Naive thymus-derived CD8-positive, alpha-beta T cell (primary cell): ENCODE results near the gene SETD5. TPM values are rescaled to one million over a fixed set of nuclear protein-coding genes. Genes with fewer than 3 reads are reported as not detected.

ENCODE experiments used
- ATAC-seq, 2 donors: fragments of 150-1000 bp; cut with Tn5 transposase in 1 of 2; sonication (Bioruptor Pico), chemical (Tn5 transposase) in 1 of 2; 1 replicate in 1 of 2; 2 replicates in 1 of 2; pipeline ENCODE4 v1.10.0; 2021; ENCODE audit warnings: mild to moderate bottlenecking in 2 of 2, moderate library complexity in 2 of 2
- POLR2A ChIA-PET: fragments of 350-600 bp; sonication (Branson Sonifier 250); formaldehyde crosslinking; loops from one replicate; lab custom pipeline; 2021; ENCODE audit warnings: antibody characterized with exemption; lab: Charles Lee
- DNase-seq, 10 donors: peaks; one replicate each; pipeline versions ENCODE4 v3.0.0 to v3.0.0-alpha.2; 2020 to 2022
- H3K27ac Mint-ChIP-seq, 10 donors: one replicate each; pipeline ENCODE4 v1.8.0; 2020 to 2022; ENCODE audit warnings: mild to moderate bottlenecking in 10 of 10, mixed read lengths in 10 of 10, moderate library complexity in 4 of 10, inconsistent platforms in 1 of 10
- H3K27me3 Mint-ChIP-seq, 5 donors: one replicate each; pipeline ENCODE4 v1.8.0; 2021 to 2022; ENCODE audit warnings: mixed read lengths in 5 of 5
- H3K36me3 Mint-ChIP-seq, 3 donors: one replicate each; pipeline ENCODE4 v1.8.0; 2020 to 2022; ENCODE audit warnings: mixed read lengths in 3 of 3, mild to moderate bottlenecking in 2 of 3, inconsistent platforms in 1 of 3
- H3K4me1 Mint-ChIP-seq, 4 donors: one replicate each; pipeline ENCODE4 v1.8.0; 2021 to 2022; ENCODE audit warnings: mixed read lengths in 4 of 4
- H3K4me3 Mint-ChIP-seq, 10 donors: one replicate each; pipeline ENCODE4 v1.8.0; 2020 to 2022; ENCODE audit warnings: mild to moderate bottlenecking in 10 of 10, mixed read lengths in 10 of 10, moderate library complexity in 6 of 10, inconsistent platforms in 1 of 10
- H3K9me3 Mint-ChIP-seq, 9 donors: one replicate each; pipeline ENCODE4 v1.8.0; 2020 to 2022; ENCODE audit warnings: mixed read lengths in 9 of 9, mild to moderate bottlenecking in 3 of 9, inconsistent platforms in 1 of 9, moderate library complexity in 1 of 9
- polyA plus RNA-seq, 3 donors: library from polyadenylated mRNA; unstranded; fragments of 300-500 nt; fragmentation: Illumina TruSeq; gene quantifications; one replicate each; pipeline ENCODE4 v1.2.3, GENCODE V29; 2021
- total RNA-seq, 8 experiments: library from RNA in 2 of 8; stranded (reverse) in 2 of 8; gene quantifications; one replicate each; pipeline ENCODE4 v1.2.3 and lab custom pipeline; 2021 to 2026

Gene SETD5
- total and polyA plus RNA-seq, 5 experiments from 2014 or later: 16.0 to 146 (median 43.0) TPM

DNA sequence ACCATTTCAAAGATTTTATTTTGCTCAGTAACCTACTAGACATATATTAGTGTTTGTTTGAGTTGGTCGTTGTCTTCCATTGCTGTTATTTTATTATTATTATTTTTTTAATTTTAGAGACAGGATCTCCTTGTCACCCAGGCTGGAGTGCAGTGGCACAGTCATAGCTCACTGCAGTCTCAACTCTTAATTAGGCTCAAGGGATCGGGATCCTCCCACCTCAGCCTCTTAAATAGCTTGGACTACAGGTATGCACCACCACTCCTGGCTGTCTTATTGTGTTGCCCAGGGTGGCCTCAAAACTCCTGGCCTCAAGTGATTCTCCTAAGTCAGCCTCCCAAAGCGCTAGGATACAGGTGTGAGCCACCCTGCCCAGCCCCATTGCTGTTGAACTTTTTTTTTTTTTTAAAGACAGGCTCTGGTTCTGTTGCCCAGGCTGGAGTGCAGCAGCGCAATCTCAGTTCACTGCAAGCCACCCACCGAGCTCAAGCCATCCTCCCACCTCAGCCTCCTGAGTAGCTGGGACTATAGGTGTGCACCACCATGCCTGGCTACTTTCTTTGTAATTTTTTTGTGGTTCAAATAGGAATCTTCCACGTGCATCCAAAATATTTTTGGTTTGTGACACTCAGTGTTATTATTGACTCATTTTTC, 18.2 kb downstream of the SETD5 start:
- peaks cover 21 to 74% (median 58%) of the 10 kb centered on the region in 4 donors for H3K4me1 Mint-ChIP-seq
- no peaks in the 10 kb centered on the region for H3K9me3 Mint-ChIP-seq
- DNase-seq (no peak), ATAC-seq (no peak)
- no peak overlapping the region for H3K4me3 Mint-ChIP-seq
- H3K27ac Mint-ChIP-seq: peak overlapping the region in 6 of 10 donors; percentile 3 to 52 (median 30)
- H3K36me3 Mint-ChIP-seq: peaks cover 0 to 19% (median 3%) of the 10 kb centered on the region in 3 donors
- POLR2A ChIA-PET: interaction anchor here (1.0 to 1.4 kb wide), 2 partner anchors 19 to 32 kb away, joined by 3 to 5 read pairs; no protein-coding TSS in a partner anchor
- no peaks in the 10 kb centered on the region for H3K27me3 Mint-ChIP-seq

DNA sequence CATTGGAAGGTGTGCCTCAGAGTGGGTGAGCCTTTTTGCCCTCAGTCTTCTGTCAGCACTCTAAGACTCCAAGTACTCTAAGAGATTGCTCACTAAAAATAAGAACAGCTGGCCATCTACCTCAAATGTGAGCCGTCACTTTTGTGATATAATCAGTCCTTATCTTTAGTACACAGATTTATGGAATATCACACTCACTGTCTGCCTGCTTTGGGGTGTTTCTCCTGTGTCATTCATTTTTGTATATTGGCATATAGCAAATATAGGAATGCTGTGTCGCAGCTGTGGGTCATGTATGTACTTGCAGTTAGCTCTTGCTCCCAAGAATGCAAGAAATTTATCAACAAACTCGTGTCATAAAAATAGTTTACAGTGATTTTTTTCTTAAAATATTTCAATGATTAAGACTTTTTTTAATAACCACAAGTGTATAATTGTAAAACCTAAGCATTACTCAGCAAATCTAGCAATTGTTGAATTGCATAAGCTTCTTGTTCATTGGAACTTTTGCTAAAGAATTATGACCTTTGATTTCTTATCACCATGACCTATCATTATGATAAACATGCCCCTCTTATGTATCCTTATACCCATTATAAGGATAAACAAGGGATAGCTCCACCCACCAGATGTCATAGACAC, 18.8 kb downstream of the SETD5 start:
- ATAC-seq (no peak), DNase-seq (no peak)
- Mint-ChIP-seq H3K4me3 (no peak overlapping the region), H3K27me3 (no peaks in the 10 kb centered on the region), H3K36me3 (peaks cover 0 to 23% (median 3%) of the 10 kb centered on the region in 3 donors), H3K27ac (peak overlapping the region in 6 of 10 donors; percentile 3 to 52 (median 30)), H3K9me3 (no peaks in the 10 kb centered on the region), H3K4me1 (peaks cover 25 to 74% (median 63%) of the 10 kb centered on the region in 4 donors)
- POLR2A ChIA-PET: interaction anchor here (0.6 to 1.5 kb wide), 5 partner anchors 18 to 53 kb away, joined by 3 to 5 read pairs (median 3); partner anchors contain the start of genes SETD5 and THUMPD3

DNA sequence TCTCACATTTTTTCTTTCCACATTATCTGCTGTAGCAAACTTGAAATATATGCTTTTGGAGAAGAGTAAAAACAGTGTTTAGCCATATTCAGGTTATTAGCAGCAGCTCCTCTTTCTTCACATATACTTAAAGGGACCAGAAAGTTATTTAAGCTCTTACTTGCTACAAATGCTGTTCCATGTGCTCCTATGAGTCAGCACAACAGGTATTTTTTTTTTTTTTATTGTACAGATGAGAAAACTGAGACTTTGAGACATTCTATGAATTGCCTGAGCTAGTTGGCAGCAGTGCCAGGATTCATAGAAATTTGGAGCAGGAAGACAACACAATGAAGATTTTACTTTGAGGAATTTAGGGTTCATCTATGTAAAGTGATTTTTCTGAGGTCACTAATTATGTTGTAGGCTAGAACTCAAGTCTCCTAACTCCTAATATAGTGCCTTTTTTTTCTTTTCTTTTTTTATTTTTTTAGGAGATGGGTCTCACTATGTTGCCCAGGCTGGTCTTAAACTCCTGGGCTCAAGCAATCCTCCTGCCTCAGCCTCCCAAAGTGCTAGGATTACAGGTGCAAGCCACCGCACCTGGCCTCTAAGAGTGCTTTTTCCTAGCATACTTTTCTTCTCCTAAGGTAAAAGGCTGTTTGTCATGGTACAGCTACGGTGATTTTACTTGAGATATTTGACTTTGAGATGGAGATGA, 23.6 kb downstream of the SETD5 start:
- Mint-ChIP-seq H3K4me1 (peaks cover 25 to 58% (median 51%) of the 10 kb centered on the region in 4 donors), H3K27ac (peak overlapping the region; percentile 42 to 91 (median 70)), H3K9me3 (no peaks in the 10 kb centered on the region), H3K27me3 (no peaks in the 10 kb centered on the region), H3K36me3 (peaks cover 0 to 42% (median 2%) of the 10 kb centered on the region in 3 donors), H3K4me3 (peak overlapping the region in 2 of 10 donors; percentile 10 to 15)
- ATAC-seq (no peak), DNase-seq (no peak)
- POLR2A ChIA-PET: interaction anchor here (2.1 kb wide), 1 partner anchor 24 kb away, joined by 14 read pairs; the partner anchor contains the start of gene SETD5

- H3K4me3 Mint-ChIP-seq: peak overlapping the region in 1 of 10 donors; percentile 0
- peaks cover 19 to 53% (median 39%) of the 10 kb centered on the region in 4 donors for H3K4me1 Mint-ChIP-seq
- H3K27ac Mint-ChIP-seq: peak overlapping the region; percentile 57 to 90 (median 74)
Measured at GRCh38 chr3:9422712-9423424, 25.5 kb downstream of the SETD5 start.

DNA sequence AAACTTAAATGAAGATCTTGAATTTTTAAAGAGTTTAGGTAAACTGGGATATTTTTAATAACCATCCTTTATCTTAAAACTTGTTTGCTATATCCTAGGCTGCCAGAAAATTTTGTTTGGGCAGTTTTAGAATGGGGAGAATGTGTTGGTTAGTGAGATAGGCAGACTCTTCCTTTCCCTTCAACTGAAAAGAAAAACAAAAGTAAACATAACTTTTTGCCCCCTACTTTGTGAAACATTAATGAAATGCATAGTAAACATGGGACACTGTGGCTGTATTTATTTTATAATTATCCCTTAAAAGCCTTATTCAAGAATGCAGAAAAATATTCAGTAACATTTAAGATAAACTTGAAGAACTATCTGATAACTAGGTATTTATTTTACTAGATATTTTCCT, 31.0 kb downstream of the SETD5 start:
- Mint-ChIP-seq H3K27me3 (no peaks in the 10 kb centered on the region), H3K9me3 (no peaks in the 10 kb centered on the region), H3K36me3 (peaks cover 5 to 87% (median 18%) of the 10 kb centered on the region in 3 donors), H3K4me1 (peaks cover 3 to 12% (median 6%) of the 10 kb centered on the region in 4 donors), H3K4me3 (no peak overlapping the region), H3K27ac (peak overlapping the region in 1 of 10 donors; percentile 40)
- DNase-seq: no peak
- ATAC-seq: no peak
- POLR2A ChIA-PET: interaction anchor here (1.0 kb wide), 1 partner anchor 32 kb away, joined by 5 read pairs; no protein-coding TSS in a partner anchor

More at GRCh38 chr3:9422712-9423424, 25.5 kb downstream of the SETD5 start:
- DNase-seq (peak in 3 of 10 donors; percentile 38 to 45 (median 41)), ATAC-seq (peak; percentile 77 to 80)
- no peaks in the 10 kb centered on the region for H3K27me3 Mint-ChIP-seq
- peaks cover 0 to 51% (median 2%) of the 10 kb centered on the region in 3 donors for H3K36me3 Mint-ChIP-seq
- POLR2A ChIA-PET: no interaction called here
- H3K9me3 Mint-ChIP-seq: no peaks in the 10 kb centered on the region

GRCh38 chr3:9430733-9431132, 33.3 kb downstream of the SETD5 start:
- Mint-ChIP-seq H3K9me3 (no peaks in the 10 kb centered on the region), H3K27me3 (no peaks in the 10 kb centered on the region), H3K27ac (no peak overlapping the region), H3K4me3 (no peak overlapping the region), H3K4me1 (peaks cover 0 to 10% (median 7%) of the 10 kb centered on the region in 4 donors), H3K36me3 (peaks cover 16 to 93% (median 34%) of the 10 kb centered on the region in 3 donors)
- DNase-seq: no peak
- no peak for ATAC-seq
- POLR2A ChIA-PET: no interaction called here

DNA sequence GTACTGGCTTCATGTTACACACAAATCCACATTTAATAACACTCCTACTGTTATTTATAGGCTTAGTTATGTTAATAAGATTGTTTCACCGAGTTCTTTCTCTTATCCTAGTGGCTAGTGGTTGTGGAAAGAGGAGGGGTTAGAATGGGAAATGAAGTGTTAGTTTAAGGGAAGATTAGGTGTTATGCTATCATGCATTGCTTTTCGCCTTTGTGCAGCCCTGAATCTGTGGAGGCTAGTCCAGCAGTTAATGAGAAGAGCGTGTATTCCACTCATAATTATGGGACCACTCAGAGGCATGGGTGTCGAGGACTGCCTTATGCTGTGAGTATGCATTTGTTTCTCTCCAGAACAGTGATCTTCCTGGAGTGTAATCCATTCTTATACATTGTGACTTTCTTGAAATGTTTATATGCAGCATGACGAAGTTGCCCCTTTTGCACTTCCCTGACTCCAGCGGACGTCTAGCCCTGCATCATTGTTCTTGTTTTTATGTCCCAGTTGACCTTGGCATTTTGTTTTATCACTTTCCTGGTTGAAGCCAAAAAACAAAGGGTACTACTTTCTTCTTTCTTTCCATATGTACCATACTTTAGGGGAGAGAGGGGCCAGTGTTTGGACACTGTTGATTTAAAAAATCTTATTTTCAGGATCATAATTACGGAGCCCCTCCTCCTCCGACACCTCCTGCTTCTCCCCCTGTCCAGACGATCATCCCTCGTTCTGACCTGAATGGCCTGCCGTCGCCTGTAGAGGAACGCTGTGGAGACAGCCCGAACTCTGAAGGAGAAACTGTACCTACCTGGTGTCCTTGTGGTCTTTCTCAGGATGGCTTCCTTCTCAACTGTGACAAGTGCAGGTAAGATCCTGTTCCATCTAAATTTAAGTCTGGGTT, 36.5 kb downstream of the SETD5 start:
- H3K4me1 Mint-ChIP-seq: peaks cover 0 to 12% (median 10%) of the 10 kb centered on the region in 4 donors
- no peaks in the 10 kb centered on the region for H3K9me3 Mint-ChIP-seq
- POLR2A ChIA-PET: no interaction called here
- no peak for DNase-seq
- ATAC-seq: no peak
- peaks cover 15 to 95% (median 35%) of the 10 kb centered on the region in 3 donors for H3K36me3 Mint-ChIP-seq
- peak overlapping the region in 1 of 10 donors; percentile 61 for H3K27ac Mint-ChIP-seq
- H3K4me3 Mint-ChIP-seq: no peak overlapping the region
- H3K27me3 Mint-ChIP-seq: no peaks in the 10 kb centered on the region

DNA sequence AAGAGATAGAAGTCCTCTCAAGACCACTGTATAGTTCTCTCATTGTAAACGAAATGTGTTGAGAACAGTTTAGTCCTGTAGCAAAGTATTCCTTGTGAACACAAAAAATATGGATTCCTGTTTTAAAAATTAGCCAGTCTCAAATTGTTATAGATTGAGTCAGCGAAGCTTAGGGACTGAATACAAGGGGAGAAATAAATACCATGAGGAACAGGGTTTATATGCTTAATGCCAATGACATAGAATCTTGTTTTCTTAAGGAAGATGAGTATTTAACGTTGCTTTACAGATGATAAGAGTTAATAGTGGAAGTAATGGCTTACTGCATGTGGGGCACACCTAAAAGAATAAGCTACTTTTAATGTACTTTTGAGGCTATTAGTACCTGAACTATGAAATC, 37.9 kb downstream of the SETD5 start:
- Mint-ChIP-seq H3K4me3 (no peak overlapping the region), H3K9me3 (no peaks in the 10 kb centered on the region), H3K4me1 (peaks cover 0 to 12% (median 7%) of the 10 kb centered on the region in 4 donors), H3K36me3 (peaks cover 11 to 95% (median 28%) of the 10 kb centered on the region in 3 donors), H3K27me3 (no peaks in the 10 kb centered on the region), H3K27ac (peak overlapping the region in 3 of 10 donors; percentile 5 to 53 (median 22))
- DNase-seq (no peak), ATAC-seq (no peak)
- POLR2A ChIA-PET: no interaction called here

GRCh38 chr3:9439331-9439730, 41.9 kb downstream of the SETD5 start:
- DNase-seq (no peak), ATAC-seq (no peak)
- Mint-ChIP-seq H3K4me1 (peaks cover 0 to 10% (median 5%) of the 10 kb centered on the region in 4 donors), H3K4me3 (no peak overlapping the region), H3K27ac (peak overlapping the region in 4 of 10 donors; percentile 27 to 78 (median 48)), H3K9me3 (no peaks in the 10 kb centered on the region), H3K27me3 (no peaks in the 10 kb centered on the region), H3K36me3 (peaks cover 13 to 96% (median 26%) of the 10 kb centered on the region in 3 donors)
- POLR2A ChIA-PET: no interaction called here

- POLR2A ChIA-PET: no interaction called here
- no peak for ATAC-seq
- Mint-ChIP-seq H3K4me1 (peaks cover 0 to 5% (median 1%) of the 10 kb centered on the region in 4 donors), H3K36me3 (peaks cover 8 to 96% (median 16%) of the 10 kb centered on the region in 3 donors), H3K9me3 (no peaks in the 10 kb centered on the region), H3K27ac (peak overlapping the region in 1 of 10 donors; percentile 43), H3K27me3 (no peaks in the 10 kb centered on the region), H3K4me3 (no peak overlapping the region)
- DNase-seq: no peak
Measured at GRCh38 chr3:9441501-9442221, 44.2 kb downstream of the SETD5 start.
